HG03565 (cell line): ENCODE data around the gene GAGE12E.
"Not testable (repeated sequence)": the region's sequence is repeated elsewhere in the genome, so short reads cannot be mapped to it uniquely, and the experiment has no call there.

ENCODE experiments used
- ATAC-seq: cut with Tn5 transposase; IDR thresholded peaks from one replicate; pipeline ENCODE4 v1.9.1; 2021; ENCODE audit warnings: mild to moderate bottlenecking, moderate library complexity; ENCODE audit not compliant: unreplicated experiment

Gene GAGE12E

DNA sequence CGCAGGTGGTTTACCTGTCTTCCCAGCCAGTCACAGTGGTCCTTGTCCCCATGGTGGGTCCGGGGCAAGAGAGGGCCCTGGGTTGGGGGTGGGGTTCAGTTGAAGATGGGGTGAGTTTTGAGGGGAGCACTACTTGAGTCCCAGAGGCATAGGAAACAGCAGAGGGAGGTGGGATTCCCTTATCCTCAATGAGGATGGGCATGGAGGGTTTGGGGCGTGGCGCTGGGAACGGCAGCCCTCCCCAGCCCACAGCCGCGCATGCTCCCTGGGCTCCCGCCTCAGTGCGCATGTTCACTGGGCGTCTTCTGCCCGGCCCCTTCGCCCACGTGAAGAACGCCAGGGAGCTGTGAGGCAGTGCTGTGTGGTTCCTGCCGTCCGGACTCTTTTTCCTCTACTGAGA lies at the start of gene GAGE12E:
Gene GAGE12E, plus strand, starts transcription at position 301 of the 400 bp plus-strand sequence. CDS start 1,155 bp downstream, outside the sequence.
- not testable (repeated sequence) for ATAC-seq

DNA sequence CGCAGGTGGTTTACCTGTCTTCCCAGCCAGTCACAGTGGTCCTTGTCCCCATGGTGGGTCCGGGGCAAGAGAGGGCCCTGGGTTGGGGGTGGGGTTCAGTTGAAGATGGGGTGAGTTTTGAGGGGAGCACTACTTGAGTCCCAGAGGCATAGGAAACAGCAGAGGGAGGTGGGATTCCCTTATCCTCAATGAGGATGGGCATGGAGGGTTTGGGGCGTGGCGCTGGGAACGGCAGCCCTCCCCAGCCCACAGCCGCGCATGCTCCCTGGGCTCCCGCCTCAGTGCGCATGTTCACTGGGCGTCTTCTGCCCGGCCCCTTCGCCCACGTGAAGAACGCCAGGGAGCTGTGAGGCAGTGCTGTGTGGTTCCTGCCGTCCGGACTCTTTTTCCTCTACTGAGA lies 19.2 kb upstream of the GAGE12E start, which contains the start of gene GAGE12C:
Gene GAGE12C, plus strand, starts transcription at position 301 of the 400 bp plus-strand sequence. CDS start 1,155 bp downstream, outside the sequence.
- not testable (repeated sequence) for ATAC-seq

DNA sequence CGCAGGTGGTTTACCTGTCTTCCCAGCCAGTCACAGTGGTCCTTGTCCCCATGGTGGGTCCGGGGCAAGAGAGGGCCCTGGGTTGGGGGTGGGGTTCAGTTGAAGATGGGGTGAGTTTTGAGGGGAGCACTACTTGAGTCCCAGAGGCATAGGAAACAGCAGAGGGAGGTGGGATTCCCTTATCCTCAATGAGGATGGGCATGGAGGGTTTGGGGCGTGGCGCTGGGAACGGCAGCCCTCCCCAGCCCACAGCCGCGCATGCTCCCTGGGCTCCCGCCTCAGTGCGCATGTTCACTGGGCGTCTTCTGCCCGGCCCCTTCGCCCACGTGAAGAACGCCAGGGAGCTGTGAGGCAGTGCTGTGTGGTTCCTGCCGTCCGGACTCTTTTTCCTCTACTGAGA lies 9.7 kb upstream of the GAGE12E start, which contains the start of gene GAGE12D:
Gene GAGE12D, plus strand, starts transcription at position 301 of the 400 bp plus-strand sequence. CDS start 1,155 bp downstream, outside the sequence.
- ATAC-seq: not testable (repeated sequence)

DNA sequence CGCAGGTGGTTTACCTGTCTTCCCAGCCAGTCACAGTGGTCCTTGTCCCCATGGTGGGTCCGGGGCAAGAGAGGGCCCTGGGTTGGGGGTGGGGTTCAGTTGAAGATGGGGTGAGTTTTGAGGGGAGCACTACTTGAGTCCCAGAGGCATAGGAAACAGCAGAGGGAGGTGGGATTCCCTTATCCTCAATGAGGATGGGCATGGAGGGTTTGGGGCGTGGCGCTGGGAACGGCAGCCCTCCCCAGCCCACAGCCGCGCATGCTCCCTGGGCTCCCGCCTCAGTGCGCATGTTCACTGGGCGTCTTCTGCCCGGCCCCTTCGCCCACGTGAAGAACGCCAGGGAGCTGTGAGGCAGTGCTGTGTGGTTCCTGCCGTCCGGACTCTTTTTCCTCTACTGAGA lies 9.5 kb downstream of the GAGE12E start, which contains the start of gene GAGE12F:
Gene GAGE12F, plus strand, starts transcription at position 301 of the 400 bp plus-strand sequence. CDS start 1,155 bp downstream, outside the sequence.
- ATAC-seq: not testable (repeated sequence)

- not testable (repeated sequence) for ATAC-seq
These were observed 17.6 kb downstream of the GAGE12E start for GRCh38 chrX:49568728-49569127.

GRCh38 chrX:49569152-49569551 lies 18.1 kb downstream of the GAGE12E start:
- not testable (repeated sequence) for ATAC-seq

DNA sequence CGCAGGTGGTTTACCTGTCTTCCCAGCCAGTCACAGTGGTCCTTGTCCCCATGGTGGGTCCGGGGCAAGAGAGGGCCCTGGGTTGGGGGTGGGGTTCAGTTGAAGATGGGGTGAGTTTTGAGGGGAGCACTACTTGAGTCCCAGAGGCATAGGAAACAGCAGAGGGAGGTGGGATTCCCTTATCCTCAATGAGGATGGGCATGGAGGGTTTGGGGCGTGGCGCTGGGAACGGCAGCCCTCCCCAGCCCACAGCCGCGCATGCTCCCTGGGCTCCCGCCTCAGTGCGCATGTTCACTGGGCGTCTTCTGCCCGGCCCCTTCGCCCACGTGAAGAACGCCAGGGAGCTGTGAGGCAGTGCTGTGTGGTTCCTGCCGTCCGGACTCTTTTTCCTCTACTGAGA lies 19.0 kb downstream of the GAGE12E start, which contains the start of gene GAGE12G:
Gene GAGE12G, plus strand, starts transcription at position 301 of the 400 bp plus-strand sequence. CDS start 1,155 bp downstream, outside the sequence.
- not testable (repeated sequence) for ATAC-seq

DNA sequence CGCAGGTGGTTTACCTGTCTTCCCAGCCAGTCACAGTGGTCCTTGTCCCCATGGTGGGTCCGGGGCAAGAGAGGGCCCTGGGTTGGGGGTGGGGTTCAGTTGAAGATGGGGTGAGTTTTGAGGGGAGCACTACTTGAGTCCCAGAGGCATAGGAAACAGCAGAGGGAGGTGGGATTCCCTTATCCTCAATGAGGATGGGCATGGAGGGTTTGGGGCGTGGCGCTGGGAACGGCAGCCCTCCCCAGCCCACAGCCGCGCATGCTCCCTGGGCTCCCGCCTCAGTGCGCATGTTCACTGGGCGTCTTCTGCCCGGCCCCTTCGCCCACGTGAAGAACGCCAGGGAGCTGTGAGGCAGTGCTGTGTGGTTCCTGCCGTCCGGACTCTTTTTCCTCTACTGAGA lies 28.6 kb downstream of the GAGE12E start, which contains the start of gene GAGE12H:
Gene GAGE12H, plus strand, starts transcription at position 301 of the 400 bp plus-strand sequence. CDS start 1,155 bp downstream, outside the sequence.
- not testable (repeated sequence) for ATAC-seq

DNA sequence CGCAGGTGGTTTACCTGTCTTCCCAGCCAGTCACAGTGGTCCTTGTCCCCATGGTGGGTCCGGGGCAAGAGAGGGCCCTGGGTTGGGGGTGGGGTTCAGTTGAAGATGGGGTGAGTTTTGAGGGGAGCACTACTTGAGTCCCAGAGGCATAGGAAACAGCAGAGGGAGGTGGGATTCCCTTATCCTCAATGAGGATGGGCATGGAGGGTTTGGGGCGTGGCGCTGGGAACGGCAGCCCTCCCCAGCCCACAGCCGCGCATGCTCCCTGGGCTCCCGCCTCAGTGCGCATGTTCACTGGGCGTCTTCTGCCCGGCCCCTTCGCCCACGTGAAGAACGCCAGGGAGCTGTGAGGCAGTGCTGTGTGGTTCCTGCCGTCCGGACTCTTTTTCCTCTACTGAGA lies 38.1 kb downstream of the GAGE12E start, which contains the start of gene GAGE2A:
Gene GAGE2A, plus strand, starts transcription at position 301 of the 400 bp plus-strand sequence. CDS start 1,155 bp downstream, outside the sequence.
- not testable (repeated sequence) for ATAC-seq

- ATAC-seq: not testable (repeated sequence)
These were observed 38.8 kb downstream of the GAGE12E start for GRCh38 chrX:49589769-49590478.

DNA sequence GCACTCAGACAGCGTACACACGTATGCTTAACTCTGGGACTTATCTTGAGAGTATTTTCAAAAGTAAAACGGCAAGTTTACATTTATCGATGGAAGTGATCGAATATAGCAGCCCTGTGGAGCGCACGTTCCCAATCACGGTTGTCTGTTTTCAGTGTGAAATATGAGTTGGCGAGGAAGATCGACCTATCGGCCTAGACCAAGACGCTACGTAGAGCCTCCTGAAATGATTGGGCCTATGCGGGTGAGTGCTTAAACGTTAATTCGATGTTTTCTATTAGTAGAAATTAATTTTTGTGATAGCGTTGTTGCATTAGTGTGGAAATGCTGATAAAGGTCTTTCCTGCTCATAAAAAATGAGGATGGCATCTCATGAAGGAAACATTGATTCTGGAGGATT lies 39.4 kb downstream of the GAGE12E start:
- ATAC-seq: not testable (repeated sequence)

- not testable (repeated sequence) for ATAC-seq
These were observed 47.6 kb downstream of the GAGE12E start, which contains the start of gene GAGE1 for GRCh38 chrX:49598720-49599119. Gene GAGE1 (plus strand): TSS chrX:49599020. CDS start chrX:49600175, 1,155 bp downstream.
